ENCODE measurements around the gene MMP24.

MMP24 gene

GRCh38 chr20:35207950-35208611 is 18.4 kb upstream of the MMP24 start:
- TF ChIP-seq ZFX (IDR thresholded peaks at IDR 0.05) (no peak), CTCF (conservative IDR thresholded peaks at IDR 0.05) (peak; percentile 92)
- H3K27ac ChIP-seq, result peak overlapping the region; percentile 76

GRCh38 chr20:35215066-35215956 is 11.2 kb upstream of the MMP24 start:
- H3K27ac ChIP-seq, result peak overlapping the region; percentile 52
- TF ChIP-seq ZFX (IDR thresholded peaks at IDR 0.05) (no peak), CTCF (conservative IDR thresholded peaks at IDR 0.05) (no peak)

- no peak overlapping the region for H3K27ac ChIP-seq
- TF ChIP-seq ZFX (IDR thresholded peaks at IDR 0.05) (no peak), CTCF (conservative IDR thresholded peaks at IDR 0.05) (no peak)
Measured at GRCh38 chr20:35216541-35216940, 9.9 kb upstream of the MMP24 start.

- no peak overlapping the region for H3K27ac ChIP-seq
- TF ChIP-seq ZFX (IDR thresholded peaks at IDR 0.05) (no peak), CTCF (conservative IDR thresholded peaks at IDR 0.05) (no peak)
Measured at GRCh38 chr20:35223941-35224340, 2.5 kb upstream of the MMP24 start.

- no peak for TF ChIP-seq ZFX (IDR thresholded peaks at IDR 0.05)
- no peak overlapping the region for H3K27ac ChIP-seq
Measured at GRCh38 chr20:35224536-35224935, 2.0 kb upstream of the MMP24 start.

GRCh38 chr20:35225319-35226125 is 968 bp upstream of the MMP24 start:
- H3K27ac ChIP-seq, result no peak overlapping the region
- TF ChIP-seq ZFX (IDR thresholded peaks at IDR 0.05) (no peak), CTCF (conservative IDR thresholded peaks at IDR 0.05) (no peak)

GRCh38 chr20:35226884-35227681 is 593 bp downstream of the MMP24 start:
- no peak for TF ChIP-seq ZFX (IDR thresholded peaks at IDR 0.05)
- TF ChIP-seq CTCF (conservative IDR thresholded peaks at IDR 0.05), result no peak
- H3K27ac ChIP-seq, result no peak overlapping the region
